IMR-90 (cell line): ENCODE data around the gene HOXB6. TPM values are rescaled to one million over a fixed set of nuclear protein-coding genes. Genes with fewer than 3 reads are reported as not detected.

Source experiments
- ATAC-seq: fragments of 200-7000 bp; cut with Tn5 transposase; 2 replicates; pipeline ENCODE4 v1.9.1; 2020; ENCODE audit warnings: low read depth, mild to moderate bottlenecking, moderate library complexity
- BruUV-seq: library from RNA; stranded (reverse); fragments of 400-500 nt; replicated peaks from 2 replicates; lab custom pipeline; 2021; lab: Mats Ljungman, UMichigan
- CTCF ChIA-PET: fragments of 300-600 bp; formaldehyde crosslinking; extraction: SDS; loops from one replicate; lab custom pipeline; 2021; ENCODE audit warnings: antibody characterized with exemption; lab: Yijun Ruan, JAX
- POLR2A ChIA-PET: fragments of 300-600 bp; sonication (Branson Sonifier 250); formaldehyde crosslinking; loops from one replicate; lab custom pipeline; 2022; ENCODE audit warnings: antibody characterized with exemption; ENCODE audit not compliant: unreplicated experiment; lab: Charles Lee
- DNase-seq: peaks from one replicate; pipeline ENCODE4 v3.0.0; 2013
- H2AFZ ChIP-seq: replicated peaks from 2 replicates; pipeline ENCODE3; 2013; ENCODE audit warnings: low read length, mild to moderate bottlenecking; ENCODE audit not compliant: poor library complexity
- H2AK5ac ChIP-seq: 2 replicates; pipeline ENCODE4 v1.6.1; 2013; ENCODE audit warnings: low read depth, low read length, inconsistent platforms
- H2AK9ac ChIP-seq: replicated peaks from 2 replicates; pipeline ENCODE3; 2013; ENCODE audit warnings: mild to moderate bottlenecking, low read depth, low read length, moderate library complexity; ENCODE audit not compliant: poor library complexity
- H2BK120ac ChIP-seq: 2 replicates; pipeline ENCODE4 v1.6.1; 2013; ENCODE audit warnings: low read depth, low read length, inconsistent platforms
- H2BK15ac ChIP-seq: 3 replicates; pipeline ENCODE4 v1.6.1; 2013; ENCODE audit warnings: low read depth, low read length, inconsistent platforms
- H2BK20ac ChIP-seq: 2 replicates; pipeline ENCODE4 v1.6.1; 2013; ENCODE audit warnings: low read depth, mild to moderate bottlenecking, inconsistent platforms, low read length, moderate library complexity
- H2BK5ac ChIP-seq: 2 replicates; pipeline ENCODE4 v1.6.1; 2013; ENCODE audit warnings: mild to moderate bottlenecking, low read depth, low read length, inconsistent platforms; ENCODE audit not compliant: poor library complexity, severe bottlenecking
- H3K14ac ChIP-seq: replicated peaks from 2 replicates; pipeline ENCODE4 v1.6.1; 2013; ENCODE audit warnings: low read depth, low read length, inconsistent platforms
- H3K18ac ChIP-seq: 2 replicates; pipeline ENCODE4 v1.6.1; 2013; ENCODE audit warnings: low read depth, low read length, control low read depth
- H3K23ac ChIP-seq: 2 replicates; pipeline ENCODE4 v1.6.1; 2013; ENCODE audit warnings: low read depth, low read length, inconsistent platforms
- H3K27ac ChIP-seq: 2 replicates; pipeline ENCODE4 v1.5.1; 2013; ENCODE audit warnings: mild to moderate bottlenecking, control low read depth, low read length; ENCODE audit not compliant: insufficient read depth
- H3K27me3 ChIP-seq: 2 replicates; pipeline ENCODE4 v1.6.1; 2013; ENCODE audit warnings: low read length; ENCODE audit not compliant: control insufficient read depth, insufficient read depth
- H3K36me3 ChIP-seq: 2 replicates; pipeline ENCODE4 v1.6.1; 2013; ENCODE audit warnings: low read length, mixed read lengths; ENCODE audit not compliant: control insufficient read depth, insufficient read depth
- H3K4ac ChIP-seq: 2 replicates; pipeline ENCODE4 v1.6.1; 2013; ENCODE audit warnings: low read depth, low read length, inconsistent platforms
- H3K4me1 ChIP-seq: 2 replicates; pipeline ENCODE4 v1.6.1; 2013; ENCODE audit warnings: low read length, mixed read lengths; ENCODE audit not compliant: control insufficient read depth, insufficient read depth
- H3K4me2 ChIP-seq: 2 replicates; pipeline ENCODE4 v1.6.1; 2013; ENCODE audit warnings: low read depth, mild to moderate bottlenecking, control low read depth, low read length, moderate library complexity
- H3K4me3 ChIP-seq: 2 replicates; pipeline ENCODE4 v1.5.1; 2013; ENCODE audit warnings: low read depth, mild to moderate bottlenecking, control low read depth, low read length, moderate library complexity; ENCODE audit not compliant: insufficient read depth
- H3K56ac ChIP-seq: 2 replicates; pipeline ENCODE4 v1.6.1; 2013; ENCODE audit warnings: low read length, inconsistent platforms; ENCODE audit not compliant: insufficient read depth; ENCODE audit errors: extremely low read depth
- H3K79me1 ChIP-seq, 2 experiments: 2 replicates each; pipeline ENCODE4 v1.6.1; 2013; ENCODE audit warnings: low read length in 2 of 2, inconsistent platforms in 1 of 2, low read depth in 1 of 2
- H3K9ac ChIP-seq: 2 replicates; pipeline ENCODE4 v1.6.1; 2013; ENCODE audit warnings: low read depth, low read length, control low read depth
- H3K9me1 ChIP-seq: 2 replicates; pipeline ENCODE4 v1.6.1; 2013; ENCODE audit warnings: low read length, inconsistent platforms; ENCODE audit not compliant: insufficient read depth
- H3K9me3 ChIP-seq: 2 replicates; pipeline ENCODE4 v1.6.1; 2013; ENCODE audit warnings: low read length; ENCODE audit not compliant: control insufficient read depth, insufficient read depth
- H4K20me1 ChIP-seq: 2 replicates; pipeline ENCODE4 v1.6.1; 2013; ENCODE audit warnings: low read length, inconsistent platforms; ENCODE audit not compliant: insufficient read depth
- H4K5ac ChIP-seq: 2 replicates; pipeline ENCODE4 v1.6.1; 2013; ENCODE audit warnings: mild to moderate bottlenecking, low read depth, low read length, control low read depth
- H4K8ac ChIP-seq, 2 experiments: 2 replicates each; pipeline ENCODE4 v1.6.1; 2013; ENCODE audit warnings: low read depth in 2 of 2, low read length in 2 of 2, control low read depth in 1 of 2, inconsistent platforms in 1 of 2
- H4K91ac ChIP-seq: 2 replicates; pipeline ENCODE4 v1.6.1; 2013; ENCODE audit warnings: low read depth, low read length, inconsistent platforms; ENCODE audit not compliant: insufficient read depth
- BHLHE40 ChIP-seq: fragments of 150-350 bp; IDR thresholded peaks from 2 replicates; pipeline ENCODE4 v1.6.1; 2016; ENCODE audit warnings: mild to moderate bottlenecking, low read depth, low read length
- CEBPB ChIP-seq: IDR thresholded peaks from 2 replicates; pipeline ENCODE4 v1.6.1; 2012; ENCODE audit warnings: low read depth, low read length, improper control_type of control experiment
- CHD1 ChIP-seq: IDR thresholded peaks from 2 replicates; pipeline ENCODE4 v1.6.1; 2012; ENCODE audit warnings: low read depth, low read length, improper control_type of control experiment
- FOS ChIP-seq: fragments of 150-350 bp; IDR thresholded peaks from 2 replicates; pipeline ENCODE4 v1.6.1; 2016; ENCODE audit warnings: low read depth, low read length
- MAFK ChIP-seq: IDR thresholded peaks from 2 replicates; pipeline ENCODE4 v1.6.1; 2012; ENCODE audit warnings: low read depth, low read length, improper control_type of control experiment
- MAZ ChIP-seq: IDR thresholded peaks from 2 replicates; pipeline ENCODE4 v1.6.1; 2012; ENCODE audit warnings: low read depth, mild to moderate bottlenecking, low read length, improper control_type of control experiment, moderate library complexity, borderline replicate concordance
- MXI1 ChIP-seq: IDR thresholded peaks from 2 replicates; pipeline ENCODE4 v1.6.1; 2012; ENCODE audit warnings: low read depth, mild to moderate bottlenecking, low read length, moderate library complexity, borderline replicate concordance
- NFE2L2 ChIP-seq: fragments of 150-350 bp; IDR thresholded peaks from 2 replicates; pipeline ENCODE4 v1.6.1; 2016; ENCODE audit warnings: low read depth, mild to moderate bottlenecking, low read length
- POLR2A ChIP-seq: IDR thresholded peaks from 2 replicates; pipeline ENCODE4 v1.6.1; 2012; ENCODE audit warnings: mild to moderate bottlenecking, low read depth, low read length
- RCOR1 ChIP-seq: IDR thresholded peaks from 2 replicates; pipeline ENCODE4 v1.6.1; 2012; ENCODE audit warnings: mild to moderate bottlenecking, low read length, improper control_type of control experiment; ENCODE audit not compliant: insufficient replicate concordance
- RFX5 ChIP-seq: IDR thresholded peaks from 2 replicates; pipeline ENCODE4 v1.8.0; 2012; ENCODE audit warnings: low read depth, mild to moderate bottlenecking, low read length, moderate library complexity
- SMC3 ChIP-seq: fragments of 150-350 bp; IDR thresholded peaks from 2 replicates; pipeline ENCODE4 v1.6.1; 2016; ENCODE audit warnings: low read depth, mild to moderate bottlenecking, antibody characterized with exemption, low read length, moderate library complexity
- USF2 ChIP-seq: fragments of 150-350 bp; IDR thresholded peaks from 2 replicates; pipeline ENCODE4 v1.6.1; 2017; ENCODE audit warnings: mild to moderate bottlenecking, antibody characterized with exemption, low read length, low read depth
- WGBS, 2 experiments: methylation state at CpG; one replicate each; pipeline versions ENCODE4 v1.1.5 to v1.1.7; 2013; ENCODE audit warnings: missing lambda C conversion rate in 2 of 2; ENCODE audit not compliant: insufficient read length in 1 of 2; ENCODE audit errors: extremely low coverage in 2 of 2; 5-methylcytosine and 5-hydroxymethylcytosine counted together
- dilution Hi-C: fragments of 300-500 bp; cut with HindIII; formaldehyde crosslinking; loops from one replicate; pipeline ENCODE4 v1.14.3; 2018; ENCODE audit warnings: low sequenced_read_pairs; ENCODE audit not compliant: unreplicated experiment
- in situ Hi-C: fragments of 300-500 bp; cut with MboI; formaldehyde crosslinking; loops from 3 replicates; pipeline ENCODE4 v1.14.3; 2019; ENCODE audit warnings: low sequenced_read_pairs, inconsistent platforms, mixed read lengths
- intact Hi-C: fragments of 100-400 bp; cut with micrococcal nuclease; formaldehyde crosslinking; loops from 2 replicates; pipeline ENCODE4 v1.10.0; 2022
- polyA plus RNA-seq, 3 experiments: library from polyadenylated mRNA; depleted of rRNA; stranded (reverse); fragments of >200 nt; gene quantifications; 2 replicates each; pipeline ENCODE4 v1.2.3, GENCODE V29; 2012; ENCODE audit warnings: low replicate concordance in 1 of 3
- total RNA-seq: library from RNA; depleted of rRNA; stranded (reverse); fragments of >200 nt; gene quantifications from 2 replicates; pipeline ENCODE4 v1.2.3, GENCODE V29; 2012
- TF ChIP-seq, protein P1 (sequence below): fragments of 150-350 bp; IDR thresholded peaks from 2 replicates; pipeline ENCODE4 v1.6.1; 2016; ENCODE audit warnings: low read depth, mild to moderate bottlenecking, low read length, moderate library complexity, borderline replicate concordance
- TF ChIP-seq, protein P2 (sequence below): conservative IDR thresholded peaks from 2 replicates; pipeline ENCODE4 v1.5.1; 2012; ENCODE audit warnings: mild to moderate bottlenecking, low read depth, low read length, improper control_type of control experiment

Gene HOXB6
- total and polyA plus RNA-seq, 2 of the 4 experiments (the other 2 are of a cell fraction) = 11.1 to 42.2 TPM

GRCh38 chr17:48562934-48563333, 41.9 kb downstream of the HOXB6 start:
- Histone ChIP-seq H3K4ac (peak overlapping the region; percentile 91), H2BK5ac (peak overlapping the region; percentile 80), H2BK20ac (peak overlapping the region; percentile 15; the same call in 1 of the 2 replicates), H4K20me1 (peaks cover 30% of the 10 kb centered on the region), H4K5ac (peak overlapping the region; percentile 86), H3K36me3 (peaks cover 39% of the 10 kb centered on the region; the same call in 1 of the 2 replicates), H2AFZ (no peak overlapping the region), H3K9me3 (no peaks in the 10 kb centered on the region), H3K9ac (peak overlapping the region; percentile 78), H3K14ac (peak overlapping the region; percentile 91), H3K56ac (peak overlapping the region; percentile 67; the same call in 1 of the 2 replicates), H3K18ac (peak overlapping the region; percentile 81), H3K27ac (peak overlapping the region; percentile 93), H2AK5ac (peak overlapping the region; percentile 46), H4K8ac (peak overlapping the region; percentile 38 to 73), H2AK9ac (peak overlapping the region; percentile 88), H3K4me3 (peak overlapping the region; percentile 46), H3K27me3 (no peaks in the 10 kb centered on the region), H4K91ac (peak overlapping the region; percentile 42), H3K4me2 (peak overlapping the region; percentile 88), H3K23ac (peak overlapping the region; percentile 96), H3K4me1 (peaks cover 81% of the 10 kb centered on the region), H3K79me1 (peaks cover 0 to 24% of the 10 kb centered on the region in 2 experiments; a peak in 2 of 4 replicates), H2BK120ac (peak overlapping the region; percentile 29), H2BK15ac (peak overlapping the region; percentile 6; the same call in 1 of the 3 replicates), H3K9me1 (peaks cover 23% of the 10 kb centered on the region)
- dilution Hi-C loops = no loop called here
- ChIA-PET CTCF (interaction anchor here (0.6 to 1.4 kb wide), 2 partner anchors 70 to 676 kb away, joined by 3 to 6 read pairs; no protein-coding TSS in a partner anchor), POLR2A (interaction anchor here (0.6 to 0.9 kb wide), 2 partner anchors 13 to 42 kb away, joined by 3 read pairs; no protein-coding TSS in a partner anchor)
- DNase-seq (no peak), ATAC-seq (no peak)
- in situ Hi-C loops = no loop called here
- BruUV-seq = no TSS peak
- intact Hi-C loops = no loop called here
- 0% methylated on average over 1 of the region's 5 CpGs; no CpG with 5 or more reads in 1 of the 2 experiments for WGBS, 2 experiments
- TF ChIP-seq USF2 (no peak), SMC3 (no peak), CHD1 (no peak), BHLHE40 (no peak), RFX5 (no peak), FOS (no peak), RCOR1 (no peak), CEBPB (no peak), MXI1 (no peak), MAZ (no peak), MAFK (no peak), POLR2A (no peak), NFE2L2 (no peak)
- TF ChIP-seq, protein P1, sequence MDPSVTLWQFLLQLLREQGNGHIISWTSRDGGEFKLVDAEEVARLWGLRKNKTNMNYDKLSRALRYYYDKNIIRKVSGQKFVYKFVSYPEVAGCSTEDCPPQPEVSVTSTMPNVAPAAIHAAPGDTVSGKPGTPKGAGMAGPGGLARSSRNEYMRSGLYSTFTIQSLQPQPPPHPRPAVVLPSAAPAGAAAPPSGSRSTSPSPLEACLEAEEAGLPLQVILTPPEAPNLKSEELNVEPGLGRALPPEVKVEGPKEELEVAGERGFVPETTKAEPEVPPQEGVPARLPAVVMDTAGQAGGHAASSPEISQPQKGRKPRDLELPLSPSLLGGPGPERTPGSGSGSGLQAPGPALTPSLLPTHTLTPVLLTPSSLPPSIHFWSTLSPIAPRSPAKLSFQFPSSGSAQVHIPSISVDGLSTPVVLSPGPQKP = no peak
- TF ChIP-seq, protein P2, sequence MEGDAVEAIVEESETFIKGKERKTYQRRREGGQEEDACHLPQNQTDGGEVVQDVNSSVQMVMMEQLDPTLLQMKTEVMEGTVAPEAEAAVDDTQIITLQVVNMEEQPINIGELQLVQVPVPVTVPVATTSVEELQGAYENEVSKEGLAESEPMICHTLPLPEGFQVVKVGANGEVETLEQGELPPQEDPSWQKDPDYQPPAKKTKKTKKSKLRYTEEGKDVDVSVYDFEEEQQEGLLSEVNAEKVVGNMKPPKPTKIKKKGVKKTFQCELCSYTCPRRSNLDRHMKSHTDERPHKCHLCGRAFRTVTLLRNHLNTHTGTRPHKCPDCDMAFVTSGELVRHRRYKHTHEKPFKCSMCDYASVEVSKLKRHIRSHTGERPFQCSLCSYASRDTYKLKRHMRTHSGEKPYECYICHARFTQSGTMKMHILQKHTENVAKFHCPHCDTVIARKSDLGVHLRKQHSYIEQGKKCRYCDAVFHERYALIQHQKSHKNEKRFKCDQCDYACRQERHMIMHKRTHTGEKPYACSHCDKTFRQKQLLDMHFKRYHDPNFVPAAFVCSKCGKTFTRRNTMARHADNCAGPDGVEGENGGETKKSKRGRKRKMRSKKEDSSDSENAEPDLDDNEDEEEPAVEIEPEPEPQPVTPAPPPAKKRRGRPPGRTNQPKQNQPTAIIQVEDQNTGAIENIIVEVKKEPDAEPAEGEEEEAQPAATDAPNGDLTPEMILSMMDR = no peak
